ENCODE data around the gene NIPAL1.
A peak's percentile ranks its signal among the peaks of the same experiment; 100 is the strongest.

The NIPAL1 gene

GRCh38 chr4:48043504-48043903 is 26.9 kb downstream of the NIPAL1 start:
- no peak for ATAC-seq (ENCODE audit: insufficient read depth, low read depth)
- Histone ChIP-seq H3K4me1 (ENCODE audit: insufficient read depth, low read length) (peaks cover 11% of the 10 kb centered on the region), H3K4me2 (ENCODE audit: insufficient read depth, low read length) (no peak overlapping the region), H3K27ac (ENCODE audit: low read length) (no peak overlapping the region), H4K20me1 (ENCODE audit: insufficient read depth, low read length) (no peaks in the 10 kb centered on the region), H3K79me2 (ENCODE audit: insufficient read depth, low read length) (no peaks in the 10 kb centered on the region), H3K9ac (ENCODE audit: low read depth, low read length) (no peak overlapping the region), H3K9me3 (ENCODE audit: insufficient read depth, low read length, severe bottlenecking) (no peaks in the 10 kb centered on the region), H3K27me3 (ENCODE audit: insufficient read depth, low read length, poor library complexity) (peaks cover 12% of the 10 kb centered on the region), H3K36me3 (ENCODE audit: insufficient read depth, low read length) (no peaks in the 10 kb centered on the region), H3K4me3 (ENCODE audit: low read depth in 1 of 2, low read length in 2 of 2) (no peak overlapping the region), H2AFZ (ENCODE audit: low read depth, low read length) (no peak overlapping the region)
- TF ChIP-seq, protein P1, sequence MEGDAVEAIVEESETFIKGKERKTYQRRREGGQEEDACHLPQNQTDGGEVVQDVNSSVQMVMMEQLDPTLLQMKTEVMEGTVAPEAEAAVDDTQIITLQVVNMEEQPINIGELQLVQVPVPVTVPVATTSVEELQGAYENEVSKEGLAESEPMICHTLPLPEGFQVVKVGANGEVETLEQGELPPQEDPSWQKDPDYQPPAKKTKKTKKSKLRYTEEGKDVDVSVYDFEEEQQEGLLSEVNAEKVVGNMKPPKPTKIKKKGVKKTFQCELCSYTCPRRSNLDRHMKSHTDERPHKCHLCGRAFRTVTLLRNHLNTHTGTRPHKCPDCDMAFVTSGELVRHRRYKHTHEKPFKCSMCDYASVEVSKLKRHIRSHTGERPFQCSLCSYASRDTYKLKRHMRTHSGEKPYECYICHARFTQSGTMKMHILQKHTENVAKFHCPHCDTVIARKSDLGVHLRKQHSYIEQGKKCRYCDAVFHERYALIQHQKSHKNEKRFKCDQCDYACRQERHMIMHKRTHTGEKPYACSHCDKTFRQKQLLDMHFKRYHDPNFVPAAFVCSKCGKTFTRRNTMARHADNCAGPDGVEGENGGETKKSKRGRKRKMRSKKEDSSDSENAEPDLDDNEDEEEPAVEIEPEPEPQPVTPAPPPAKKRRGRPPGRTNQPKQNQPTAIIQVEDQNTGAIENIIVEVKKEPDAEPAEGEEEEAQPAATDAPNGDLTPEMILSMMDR (IDR thresholded peaks at IDR 0.05; ENCODE audit: borderline replicate concordance, extremely low read depth, low read length, poor library complexity, severe bottlenecking): no peak
- TF ChIP-seq EZH2 (IDR thresholded peaks at IDR 0.05; ENCODE audit: borderline replicate concordance, low read depth, low read length, severe bottlenecking): no peak
- DNase-seq: no peak

GRCh38 chr4:48044298-48044697 is 27.7 kb downstream of the NIPAL1 start:
- DNase-seq (no peak), ATAC-seq (ENCODE audit: insufficient read depth, low read depth) (no peak)
- Histone ChIP-seq H3K9ac (ENCODE audit: low read depth, low read length) (no peak overlapping the region), H3K9me3 (ENCODE audit: insufficient read depth, low read length, severe bottlenecking) (no peaks in the 10 kb centered on the region), H4K20me1 (ENCODE audit: insufficient read depth, low read length) (no peaks in the 10 kb centered on the region), H3K36me3 (ENCODE audit: insufficient read depth, low read length) (no peaks in the 10 kb centered on the region), H3K4me2 (ENCODE audit: insufficient read depth, low read length) (no peak overlapping the region), H3K79me2 (ENCODE audit: insufficient read depth, low read length) (no peaks in the 10 kb centered on the region), H3K27ac (ENCODE audit: low read length) (no peak overlapping the region), H2AFZ (ENCODE audit: low read depth, low read length) (no peak overlapping the region), H3K27me3 (ENCODE audit: insufficient read depth, low read length, poor library complexity) (peaks cover 12% of the 10 kb centered on the region), H3K4me3 (ENCODE audit: low read depth in 1 of 2, low read length in 2 of 2) (no peak overlapping the region), H3K4me1 (ENCODE audit: insufficient read depth, low read length) (peaks cover 11% of the 10 kb centered on the region)
- TF ChIP-seq EZH2 (IDR thresholded peaks at IDR 0.05; ENCODE audit: borderline replicate concordance, low read depth, low read length, severe bottlenecking): no peak
- TF ChIP-seq, protein P1 (IDR thresholded peaks at IDR 0.05; ENCODE audit: borderline replicate concordance, extremely low read depth, low read length, poor library complexity, severe bottlenecking): no peak

GRCh38 chr4:48046059-48046458 is 29.5 kb downstream of the NIPAL1 start:
- DNase-seq: no peak
- no peaks in the 10 kb centered on the region for H4K20me1 ChIP-seq (ENCODE audit: insufficient read depth, low read length)
- no peak for TF ChIP-seq EZH2 (IDR thresholded peaks at IDR 0.05; ENCODE audit: borderline replicate concordance, low read depth, low read length, severe bottlenecking)
- TF ChIP-seq, protein P1 (IDR thresholded peaks at IDR 0.05; ENCODE audit: borderline replicate concordance, extremely low read depth, low read length, poor library complexity, severe bottlenecking): no peak
- peaks cover 12% of the 10 kb centered on the region for H3K27me3 ChIP-seq (ENCODE audit: insufficient read depth, low read length, poor library complexity)
- no peaks in the 10 kb centered on the region for H3K79me2 ChIP-seq (ENCODE audit: insufficient read depth, low read length)
- no peak for ATAC-seq (ENCODE audit: insufficient read depth, low read depth)
- H2AFZ ChIP-seq (ENCODE audit: low read depth, low read length): no peak overlapping the region
- peaks cover 11% of the 10 kb centered on the region for H3K4me1 ChIP-seq (ENCODE audit: insufficient read depth, low read length)
- H3K9me3 ChIP-seq (ENCODE audit: insufficient read depth, low read length, severe bottlenecking): no peaks in the 10 kb centered on the region
- no peaks in the 10 kb centered on the region for H3K36me3 ChIP-seq (ENCODE audit: insufficient read depth, low read length)
- H3K27ac ChIP-seq (ENCODE audit: low read length): no peak overlapping the region
- no peak overlapping the region for H3K4me3 ChIP-seq (ENCODE audit: low read depth in 1 of 2, low read length in 2 of 2)
- no peak overlapping the region for H3K4me2 ChIP-seq (ENCODE audit: insufficient read depth, low read length)
- H3K9ac ChIP-seq (ENCODE audit: low read depth, low read length): no peak overlapping the region

- no peak for TF ChIP-seq EZH2 (IDR thresholded peaks at IDR 0.05; ENCODE audit: borderline replicate concordance, low read depth, low read length, severe bottlenecking)
- TF ChIP-seq, protein P1 (IDR thresholded peaks at IDR 0.05; ENCODE audit: borderline replicate concordance, extremely low read depth, low read length, poor library complexity, severe bottlenecking): no peak
- H3K27ac ChIP-seq (ENCODE audit: low read length): no peak overlapping the region
- peaks cover 11% of the 10 kb centered on the region for H3K4me1 ChIP-seq (ENCODE audit: insufficient read depth, low read length)
- no peak overlapping the region for H2AFZ ChIP-seq (ENCODE audit: low read depth, low read length)
- H3K4me3 ChIP-seq (ENCODE audit: low read depth in 1 of 2, low read length in 2 of 2): no peak overlapping the region
- H3K9ac ChIP-seq (ENCODE audit: low read depth, low read length): no peak overlapping the region
- DNase-seq (peak; percentile 38), ATAC-seq (ENCODE audit: insufficient read depth, low read depth) (peak; percentile 93)
- H3K27me3 ChIP-seq (ENCODE audit: insufficient read depth, low read length, poor library complexity): peaks cover 12% of the 10 kb centered on the region
- H3K79me2 ChIP-seq (ENCODE audit: insufficient read depth, low read length): no peaks in the 10 kb centered on the region
- no peaks in the 10 kb centered on the region for H4K20me1 ChIP-seq (ENCODE audit: insufficient read depth, low read length)
- no peaks in the 10 kb centered on the region for H3K9me3 ChIP-seq (ENCODE audit: insufficient read depth, low read length, severe bottlenecking)
- H3K4me2 ChIP-seq (ENCODE audit: insufficient read depth, low read length): peak overlapping the region; percentile 28; the same call in 1 of the 2 replicates
- H3K36me3 ChIP-seq (ENCODE audit: insufficient read depth, low read length): no peaks in the 10 kb centered on the region
Measured at GRCh38 chr4:48047421-48047844, 30.9 kb downstream of the NIPAL1 start.

Data from DND-41 (cell line).